Heart left ventricle (tissue), 16 donors: Measurements from ENCODE around the gene PAXX. TPM values are rescaled to one million over a fixed set of nuclear protein-coding genes. Genes with fewer than 3 reads are reported as not detected.

Experiments
- ATAC-seq, 4 donors: fragments of 200-7000 bp; cut with Tn5 transposase; one replicate each; pipeline ENCODE4 v1.9.1; 2020 to 2022; ENCODE audit warnings: moderate library complexity in 4 of 4, mild to moderate bottlenecking in 3 of 4, moderate number of reproducible peaks in 1 of 4
- DNase-seq, 5 donors: peaks; one replicate each; pipeline ENCODE4 v3.0.0-alpha.2; 2020
- H3K27ac ChIP-seq, 12 donors: fragments of 200-600 bp; sonication (generic) in 4 of 12; one replicate each; pipeline versions ENCODE4 v1.5.0 to v1.8.0; 2016 to 2022; ENCODE audit warnings: mild to moderate bottlenecking in 2 of 12
- H3K27me3 ChIP-seq, 9 donors: fragments of 200-600 bp; sonication (generic) in 2 of 9; one replicate each; pipeline versions ENCODE4 v1.5.1 to v1.8.0; 2016 to 2022; ENCODE audit warnings: mild to moderate bottlenecking in 3 of 9
- H3K36me3 ChIP-seq, 9 donors: fragments of 200-600 bp; sonication (generic) in 2 of 9; one replicate each; pipeline versions ENCODE4 v1.5.0 to v1.8.0; 2018 to 2022; ENCODE audit warnings: mild to moderate bottlenecking in 2 of 9
- H3K4me1 ChIP-seq, 12 donors: fragments of 200-600 bp; sonication (generic) in 4 of 12; one replicate each; pipeline versions ENCODE4 v1.5.0 to v1.8.0; 2016 to 2022; ENCODE audit warnings: mild to moderate bottlenecking in 3 of 12
- H3K4me3 ChIP-seq, 12 donors: fragments of 200-600 bp; sonication (generic) in 4 of 12; one replicate each; pipeline versions ENCODE4 v1.5.0 to v1.8.0; 2017 to 2022; ENCODE audit warnings: mild to moderate bottlenecking in 9 of 12, moderate library complexity in 4 of 12
- H3K9me3 ChIP-seq, 12 donors: fragments of 200-600 bp; sonication (generic) in 4 of 12; one replicate each; pipeline versions ENCODE4 v1.5.0 to v1.8.0; 2016 to 2022; ENCODE audit warnings: mild to moderate bottlenecking in 1 of 12
- CTCF ChIP-seq, 12 donors: fragments of 200-600 bp; sonication (generic) in 4 of 12; IDR thresholded peaks; one replicate each; pipeline versions ENCODE4 v1.5.0 to v1.8.0; 2018 to 2022; ENCODE audit warnings: antibody characterized with exemption in 12 of 12, mild to moderate bottlenecking in 5 of 12
- POLR2A ChIP-seq, 2 donors: fragments of 450-650 bp; IDR thresholded peaks; one replicate each; pipeline ENCODE4 v1.6.1; 2017; ENCODE audit warnings: antibody characterized with exemption in 2 of 2, mild to moderate bottlenecking in 2 of 2, moderate library complexity in 2 of 2
- WGBS, 4 donors: extraction: QIAGEN DNeasy Blood & Tissue Kit in 2 of 4; methylation state at CpG; one replicate each; pipeline versions ENCODE4 v1.1.5 to v1.1.7; 2013 to 2018; 5-methylcytosine and 5-hydroxymethylcytosine counted together
- intact Hi-C, 10 donors: fragments of 100-400 bp; cut with DNase I; formaldehyde crosslinking; loops; one replicate each; pipeline versions ENCODE4 v1.11.1 to v1.14.2; 2022
- polyA plus RNA-seq, 2 donors: library from polyadenylated mRNA; stranded (reverse); fragments of 200-250 nt; gene quantifications; one replicate each; pipeline ENCODE4 v1.2.3, GENCODE V29; 2013
- total RNA-seq, 9 donors: library from RNA; depleted of rRNA in 2 of 9; stranded (reverse); fragments of >200 nt in 2 of 9; fragmentation: NEBNext Ultra II Directional in 3 of 9; extraction: Animal tissue kit (Norgen Biotek cat#: 25700) in 3 of 9; gene quantifications; one replicate each; pipeline versions ENCODE4 v1.1.0 to v1.2.4, GENCODE V29; 2016 to 2023
- donor health status: ischemic (EF 13 %, LVEDD 7.1; RV severe dilation, severe dysfunction).
- donor health status: healthy with polysubstance abuse.
- donor health status: DM: no; HTN: yes; CAD: no.
- donor health status: DM: no; HTN: no; CAD: no.
- donor health status: ischemic (EF 25% LVEDD 6.9; RV normal size, moderate dysfunction).
- donor health status: ischemic (EF 25% LVEDD 5.7; RV mildly dilated, moderate dysfunction).
- donor health status: healthy.
- donor health status: DM: yes; HTN: yes; CAD: no.
- donor health status: ischemic (EF 35%, LVEDD 5.7; RV mildly dilated, moderate dysfunction).
- donor health status: nonischemic (EF 11% LVEDD 7.7; RV severe dilation, severe dysfunction).
- donor health status: DM: yes; HTN: yes; CAD: no.
- donor health status: PGD.
- donor health status: ischemic (EF 29% LVEDD 5.4; RV normal size, mild dysfunction).
- donor health status: nonischemic (EF 23%, LVEDD 6.1; RV moderate dilation, normal function).

The PAXX gene
- total and polyA plus RNA-seq, 11 donors, result 15.0 to 57.3 (median 20.9) TPM

GRCh38 chr9:136958898-136959850 lies 33.0 kb upstream of the PAXX start:
- Histone ChIP-seq H3K27ac (peak overlapping the region in 1 of 12 donors; percentile 60), H3K27me3 (no peaks in the 10 kb centered on the region), H3K4me1 (peaks cover 0 to 29% (median 14%) of the 10 kb centered on the region in 12 donors), H3K4me3 (no peak overlapping the region), H3K9me3 (no peaks in the 10 kb centered on the region), H3K36me3 (no peaks in the 10 kb centered on the region)
- DNase-seq, result peak in 1 of 5 donors; percentile 15
- no peak for ATAC-seq
- 89 to 94% (median 90%) methylated on average over 17 to 28 of the region's 28 CpGs for WGBS, 4 donors
- intact Hi-C loops, result no loop called here
- TF ChIP-seq CTCF (IDR thresholded peaks at IDR 0.05) (no peak), POLR2A (IDR thresholded peaks at IDR 0.05) (no peak)

GRCh38 chr9:136960212-136960937 lies 31.8 kb upstream of the PAXX start:
- no peaks in the 10 kb centered on the region for H3K27me3 ChIP-seq
- peak overlapping the region in 1 of 12 donors; percentile 60 for H3K27ac ChIP-seq
- TF ChIP-seq CTCF (IDR thresholded peaks at IDR 0.05), result no peak
- no peak for TF ChIP-seq POLR2A (IDR thresholded peaks at IDR 0.05)
- H3K4me3 ChIP-seq, result no peak overlapping the region
- DNase-seq (no peak), ATAC-seq (no peak)
- H3K36me3 ChIP-seq, result no peaks in the 10 kb centered on the region
- WGBS, 4 donors, result 77 to 89% (median 80%) methylated on average over 17 to 19 of the region's 19 CpGs
- H3K9me3 ChIP-seq, result no peaks in the 10 kb centered on the region
- peaks cover 4 to 35% (median 21%) of the 10 kb centered on the region in 12 donors for H3K4me1 ChIP-seq
- intact Hi-C loops, result no loop called here

- Histone ChIP-seq H3K27me3 (no peaks in the 10 kb centered on the region), H3K4me1 (peaks cover 4 to 38% (median 23%) of the 10 kb centered on the region in 12 donors), H3K27ac (peak overlapping the region in 5 of 12 donors; percentile 8 to 60 (median 39)), H3K9me3 (no peaks in the 10 kb centered on the region), H3K36me3 (no peaks in the 10 kb centered on the region), H3K4me3 (no peak overlapping the region)
- intact Hi-C loops, result no loop called here
- DNase-seq, result no peak
- no peak for ATAC-seq
- WGBS, 4 donors, result 88 to 90% (median 89%) methylated on average over 12 to 15 of the region's 15 CpGs
- TF ChIP-seq POLR2A (IDR thresholded peaks at IDR 0.05), result no peak
- TF ChIP-seq CTCF (IDR thresholded peaks at IDR 0.05), result no peak
Measured at GRCh38 chr9:136960938-136961275, 31.3 kb upstream of the PAXX start.
